Measurements from ENCODE around the gene XDH. TPM values are rescaled to one million over a fixed set of nuclear protein-coding genes. Genes with fewer than 3 reads are reported as not detected.

XDH gene
- total and polyA plus RNA-seq, 9 donors, result 0.12 to 0.13 TPM; not detected in 7

GRCh38 chr2:31328026-31328425 lies 86.5 kb downstream of the XDH start:
- Histone ChIP-seq H3K9me3 (no peaks in the 10 kb centered on the region), H3K4me1 (ENCODE audit: insufficient read depth) (no peaks in the 10 kb centered on the region), H3K27ac (no peak overlapping the region), H3K4me3 (no peak overlapping the region), H3K36me3 (no peaks in the 10 kb centered on the region), H3K27me3 (no peaks in the 10 kb centered on the region)
- intact Hi-C loops (cut with DNase I), result no loop called here
- TF ChIP-seq CTCF (IDR thresholded peaks at IDR 0.05), result no peak
- TF ChIP-seq EP300 (IDR thresholded peaks at IDR 0.05), result no peak
- no peak for TF ChIP-seq POLR2A (IDR thresholded peaks at IDR 0.05)
- DNase-seq, result no peak

GRCh38 chr2:31327505-31327904 lies 87.0 kb downstream of the XDH start:
- DNase-seq, result no peak
- Histone ChIP-seq H3K4me1 (ENCODE audit: insufficient read depth) (no peaks in the 10 kb centered on the region), H3K27me3 (no peaks in the 10 kb centered on the region), H3K4me3 (no peak overlapping the region), H3K36me3 (no peaks in the 10 kb centered on the region), H3K27ac (no peak overlapping the region), H3K9me3 (no peaks in the 10 kb centered on the region)
- TF ChIP-seq EP300 (IDR thresholded peaks at IDR 0.05), result no peak
- no peak for TF ChIP-seq POLR2A (IDR thresholded peaks at IDR 0.05)
- TF ChIP-seq CTCF (IDR thresholded peaks at IDR 0.05), result no peak
- 96 to 100% (median 97%) methylated on average over 1 of the region's 1 CpG for WGBS, 3 donors
- intact Hi-C loops (cut with DNase I), result no loop called here

- H3K36me3 ChIP-seq, result no peaks in the 10 kb centered on the region
- TF ChIP-seq EP300 (IDR thresholded peaks at IDR 0.05) (no peak), CTCF (IDR thresholded peaks at IDR 0.05) (no peak), POLR2A (IDR thresholded peaks at IDR 0.05) (no peak)
- 21 to 41% (median 33%) methylated on average over 5 of the region's 5 CpGs for WGBS, 3 donors
- no peak overlapping the region for H3K4me3 ChIP-seq
- intact Hi-C loops (cut with DNase I), result no loop called here
- H3K27me3 ChIP-seq, result no peaks in the 10 kb centered on the region
- no peak overlapping the region for H3K27ac ChIP-seq
- no peaks in the 10 kb centered on the region for H3K9me3 ChIP-seq
- DNase-seq, result no peak
- no peaks in the 10 kb centered on the region for H3K4me1 ChIP-seq (ENCODE audit: insufficient read depth)
These were observed 90.4 kb downstream of the XDH start for GRCh38 chr2:31324016-31324633.

GRCh38 chr2:31322371-31322770 lies 92.2 kb downstream of the XDH start:
- WGBS, 3 donors, result 64 to 73% (median 71%) methylated on average over 1 of the region's 1 CpG
- no peaks in the 10 kb centered on the region for H3K4me1 ChIP-seq (ENCODE audit: insufficient read depth)
- no peak for TF ChIP-seq POLR2A (IDR thresholded peaks at IDR 0.05)
- no peak for TF ChIP-seq EP300 (IDR thresholded peaks at IDR 0.05)
- no peak for DNase-seq
- intact Hi-C loops (cut with DNase I), result no loop called here
- H3K4me3 ChIP-seq, result no peak overlapping the region
- H3K27me3 ChIP-seq, result no peaks in the 10 kb centered on the region
- no peaks in the 10 kb centered on the region for H3K9me3 ChIP-seq
- H3K27ac ChIP-seq, result no peak overlapping the region
- H3K36me3 ChIP-seq, result no peaks in the 10 kb centered on the region

- 41 to 50% (median 47%) methylated on average over 6 of the region's 6 CpGs for WGBS, 3 donors
- no peak overlapping the region for H3K27ac ChIP-seq
- H3K4me3 ChIP-seq, result no peak overlapping the region
- DNase-seq, result no peak
- H3K4me1 ChIP-seq (ENCODE audit: insufficient read depth), result no peaks in the 10 kb centered on the region
- TF ChIP-seq CTCF (IDR thresholded peaks at IDR 0.05) (no peak), EP300 (IDR thresholded peaks at IDR 0.05) (no peak), POLR2A (IDR thresholded peaks at IDR 0.05) (no peak)
- no peaks in the 10 kb centered on the region for H3K9me3 ChIP-seq
- intact Hi-C loops (cut with DNase I), result no loop called here
- H3K27me3 ChIP-seq, result no peaks in the 10 kb centered on the region
- no peaks in the 10 kb centered on the region for H3K36me3 ChIP-seq
These were observed 95.0 kb downstream of the XDH start for GRCh38 chr2:31319406-31320175.

All from ovary (tissue), 9 donors.